Measurements from ENCODE around the gene ECHDC3. TPM values are rescaled to one million over a fixed set of nuclear protein-coding genes. Genes with fewer than 3 reads are reported as not detected.

ECHDC3 gene
- total and polyA plus RNA-seq, 2 of the 8 experiments (the other 6 are each of a cell fraction or from before 2014, with no cell fraction given): 15.6 to 19.9 TPM

DNA sequence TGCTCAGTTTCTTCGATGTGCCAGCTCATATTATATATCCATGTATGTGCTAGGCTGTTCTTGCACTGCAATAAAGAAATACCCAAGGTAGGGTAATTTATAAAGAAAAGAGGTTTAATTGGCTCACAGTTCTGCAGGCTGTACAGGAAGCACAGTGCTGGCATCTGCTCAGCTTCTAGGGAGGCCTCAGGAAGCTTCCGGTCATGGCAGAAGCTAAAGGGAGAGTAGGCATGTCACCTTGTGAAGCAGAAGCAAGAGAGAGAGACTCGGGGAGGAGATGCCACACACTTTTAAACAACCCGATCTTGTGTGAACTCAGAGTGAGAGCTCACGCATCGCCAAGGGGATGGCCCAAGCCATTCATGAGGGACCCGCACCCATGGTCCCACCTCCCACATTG, 13.8 kb upstream of the ECHDC3 start (continued):
- TF ChIP-seq CEBPB (IDR thresholded peaks at IDR 0.05; ENCODE audit: low read depth, low read length) (no peak), SIRT6 (IDR thresholded peaks at IDR 0.05; ENCODE audit: low read length) (no peak), POLR2A (IDR thresholded peaks at IDR 0.05; ENCODE audit: control extremely low read depth in 1 of 2, low read depth in 2 of 2, low read length in 2 of 2) (no peak), HDAC2 (IDR thresholded peaks at IDR 0.05; ENCODE audit: borderline replicate concordance in 1 of 2, low read depth in 2 of 2, low read length in 2 of 2) (no peak), KDM4A (IDR thresholded peaks at IDR 0.05; ENCODE audit: low read depth, low read length, severe bottlenecking) (no peak), BRCA1 (IDR thresholded peaks at IDR 0.05; ENCODE audit: low read depth, low read length) (no peak)

All from H1 (cell line).